HCT116 (cell line): Measurements from ENCODE around the gene SMIM28.

Source experiments
- CTCF ChIP-seq, 3 experiments: fragments of 200-600 bp in 1 of 3; sonication (generic) in 1 of 3; IDR thresholded peaks in 2 of 3; conservative IDR thresholded peaks in 1 of 3; 2 replicates each; pipeline ENCODE4 v1.5.1; 2012 to 2017; ENCODE audit warnings: low read depth in 2 of 3, low read length in 2 of 3, antibody characterized with exemption in 1 of 3, borderline replicate concordance in 1 of 3, control low read depth in 1 of 3, mild to moderate bottlenecking in 1 of 3, mixed read lengths in 1 of 3, mixed run types in 1 of 3, moderate library complexity in 1 of 3; ENCODE audit not compliant: insufficient read depth in 1 of 3
- EGR1 ChIP-seq: IDR thresholded peaks from 2 replicates; pipeline ENCODE4 v1.6.1; 2012; ENCODE audit warnings: low read depth
- JUND ChIP-seq: IDR thresholded peaks from 2 replicates; pipeline ENCODE4 v1.6.1; 2012
- POLR2AphosphoS5 ChIP-seq: IDR thresholded peaks from 2 replicates; pipeline ENCODE4 v1.6.1; 2011; ENCODE audit warnings: mild to moderate bottlenecking, low read depth, low read length, moderate library complexity
- REST ChIP-seq: IDR thresholded peaks from 2 replicates; pipeline ENCODE4 v1.6.1; 2012; ENCODE audit warnings: low read depth
- TCF7L2 ChIP-seq: IDR thresholded peaks from 2 replicates; pipeline ENCODE4 v1.7.0; 2011; ENCODE audit warnings: borderline replicate concordance, inconsistent platforms; ENCODE audit not compliant: insufficient read depth, insufficient read length; ENCODE audit errors: extremely low read depth
- ZNF274 ChIP-seq: fragments of 200-500 bp; sonication (Bioruptor generic); IDR thresholded peaks from 2 replicates; pipeline ENCODE4 v1.6.1; 2014; ENCODE audit warnings: mild to moderate bottlenecking, low read depth, low read length, inconsistent platforms

- TF ChIP-seq CTCF (IDR thresholded peaks at IDR 0.05 in 2 of 3, conservative IDR thresholded peaks at IDR 0.05 in 1 of 3; ENCODE audit: borderline replicate concordance in 1 of 3, insufficient read depth in 1 of 3, low read depth in 2 of 3, low read length in 2 of 3) (no peak), POLR2AphosphoS5 (no peak), JUND (no peak), ZNF274 (no peak), REST (no peak), TCF7L2 (no peak), EGR1 (no peak)
Observed at GRCh38 chr6:138401960-138402837, 24.5 kb downstream of the SMIM28 start.
